DMS153 (cell line): ENCODE results near the gene INHA.

Experiments
- DNase-seq: peaks from one replicate; lab custom pipeline; 2025; lab: John Stamatoyannopoulos, UW

INHA gene

DNA sequence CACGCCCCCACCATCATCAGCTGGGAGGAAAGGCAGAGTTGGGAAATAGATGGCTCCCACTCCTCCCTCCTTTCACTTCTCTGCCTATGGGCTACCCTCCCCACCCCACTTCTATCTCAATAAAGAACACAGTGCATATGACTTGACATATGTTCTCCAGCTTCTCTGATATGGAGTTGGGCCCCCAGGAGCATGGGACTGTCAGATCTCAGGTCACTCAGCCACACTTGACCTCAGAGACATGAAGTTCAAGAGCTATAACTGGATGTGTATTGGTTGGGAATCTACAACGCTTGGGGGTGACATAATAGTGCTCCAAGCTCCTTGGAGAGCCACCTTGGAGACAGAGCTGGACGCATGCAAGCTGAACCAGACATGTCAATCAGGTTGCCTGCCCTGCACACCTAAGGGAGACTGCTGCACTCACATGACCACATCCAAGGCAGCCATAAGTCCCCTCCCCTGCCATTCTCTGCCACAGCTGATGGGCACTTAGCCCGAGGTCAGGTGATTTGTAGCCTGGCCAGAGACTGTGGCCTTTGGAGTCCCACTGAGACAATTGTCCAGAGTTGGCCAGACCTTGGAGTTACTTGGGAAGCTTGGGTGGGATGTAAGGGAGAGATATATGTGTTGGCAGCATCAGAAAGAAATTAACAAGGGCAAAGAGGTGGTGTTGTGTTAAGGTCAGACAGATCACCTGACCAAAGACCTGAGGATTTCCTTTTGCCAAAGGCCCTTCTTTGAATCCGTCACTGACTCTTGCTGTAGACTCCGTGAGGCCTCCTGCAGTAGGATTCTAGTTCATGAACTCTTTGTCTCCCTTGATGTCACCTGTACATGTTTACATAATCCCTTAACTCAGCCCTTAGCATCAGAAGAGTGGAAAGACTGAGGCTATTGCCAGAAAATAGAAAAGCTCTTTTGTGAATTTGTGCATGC, 3.7 kb downstream of the INHA start:
- no peak for DNase-seq

DNA sequence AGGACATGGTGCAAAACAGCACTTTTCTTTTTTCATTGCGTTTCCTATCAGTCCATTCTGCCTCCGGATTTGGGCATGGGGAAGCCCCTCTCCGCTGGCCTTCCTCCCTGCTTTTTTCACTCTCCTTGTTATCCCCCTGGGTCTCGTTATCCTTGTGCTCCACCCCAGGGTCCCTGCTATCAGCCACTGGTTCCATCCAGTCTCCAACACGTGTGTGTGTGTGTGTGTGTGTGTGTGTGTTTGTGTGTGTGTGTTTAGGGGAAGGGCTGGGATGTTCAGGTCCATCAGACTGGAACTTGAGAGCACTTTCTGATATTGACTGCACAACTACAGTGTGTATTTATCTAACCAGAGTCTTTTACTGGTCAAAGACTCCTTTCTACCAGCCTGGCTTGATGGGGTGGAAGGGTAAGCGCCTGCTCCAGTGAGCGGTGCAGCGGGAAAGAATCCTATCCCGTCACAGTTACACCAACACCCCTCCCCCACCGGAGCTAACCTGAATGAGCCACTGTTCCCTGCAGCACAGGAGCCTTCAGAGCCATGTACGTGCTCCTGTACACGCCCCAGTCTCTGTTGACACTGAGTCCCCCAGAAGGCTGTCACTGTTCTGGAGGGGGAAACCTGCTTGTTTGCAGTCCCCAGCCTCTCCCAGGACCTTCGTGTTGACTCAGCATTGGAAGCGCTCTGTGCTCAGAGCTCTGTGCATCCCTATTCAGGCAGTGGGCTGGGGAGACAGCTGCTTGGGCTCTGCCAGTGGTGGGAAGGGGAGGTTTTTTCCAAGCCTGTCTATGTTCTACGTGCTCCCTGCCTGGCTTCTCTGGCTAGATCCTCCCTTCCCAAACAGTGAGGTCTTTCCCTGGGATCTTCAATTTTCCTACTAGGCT, 4.6 kb downstream of the INHA start:
- DNase-seq = peak; percentile 76

DNA sequence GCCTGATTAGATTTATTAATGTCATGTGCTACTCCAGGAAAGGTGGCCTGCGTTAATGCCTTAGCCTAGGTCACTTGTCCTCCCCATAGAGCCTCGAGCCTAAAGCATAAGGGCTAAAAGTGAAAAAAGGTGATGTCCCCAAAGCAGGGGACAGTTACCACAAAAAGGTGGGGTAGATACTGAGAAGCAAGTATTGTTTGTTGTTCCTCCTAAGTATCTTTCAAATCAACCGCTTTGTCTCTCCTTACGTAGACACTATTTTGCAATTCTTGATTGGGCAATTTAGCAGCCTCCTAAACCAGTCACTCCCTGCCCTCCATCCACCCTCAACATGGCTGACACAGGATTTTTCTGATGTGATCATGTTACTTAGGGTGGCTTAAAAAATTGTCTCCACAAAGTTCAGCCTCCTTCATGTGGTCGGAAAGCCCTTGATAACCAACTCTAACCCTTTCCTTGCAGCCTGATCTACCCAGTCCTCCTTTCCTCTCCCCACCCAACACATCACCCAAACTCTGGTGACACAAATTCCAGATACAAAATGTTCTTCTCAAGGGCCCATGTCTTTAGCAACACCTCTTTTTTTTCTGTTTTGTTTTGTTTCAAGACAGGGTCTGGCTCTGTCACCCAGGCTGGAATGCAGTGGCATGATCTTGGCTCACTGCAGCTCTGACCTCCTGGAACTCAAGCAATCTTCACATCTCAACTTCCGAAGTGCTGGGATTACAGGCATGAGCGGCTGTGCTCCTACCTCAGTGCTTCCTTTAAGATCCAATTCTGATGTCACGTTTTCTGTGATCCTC, 6.9 kb downstream of the INHA start:
- DNase-seq = no peak

DNA sequence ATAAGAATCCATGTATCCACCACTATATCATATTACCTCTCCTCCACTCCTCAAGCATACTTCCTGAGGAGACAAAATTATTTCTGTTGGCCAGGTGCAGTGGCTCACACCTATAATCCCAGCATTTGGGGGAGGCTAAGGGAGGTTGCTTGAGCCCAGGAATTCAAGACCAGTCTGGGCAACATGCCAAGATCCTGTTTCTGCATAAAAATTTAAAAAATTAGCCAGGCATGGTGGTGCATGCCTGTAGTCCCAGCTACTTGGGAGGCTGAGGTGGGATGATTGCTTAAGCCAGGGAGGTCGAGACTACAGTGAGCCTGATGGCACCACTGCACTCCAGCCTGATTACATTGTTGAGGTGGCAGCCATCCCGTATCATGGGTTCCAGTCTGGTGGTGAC, 9.2 kb downstream of the INHA start:
- DNase-seq = no peak

DNA sequence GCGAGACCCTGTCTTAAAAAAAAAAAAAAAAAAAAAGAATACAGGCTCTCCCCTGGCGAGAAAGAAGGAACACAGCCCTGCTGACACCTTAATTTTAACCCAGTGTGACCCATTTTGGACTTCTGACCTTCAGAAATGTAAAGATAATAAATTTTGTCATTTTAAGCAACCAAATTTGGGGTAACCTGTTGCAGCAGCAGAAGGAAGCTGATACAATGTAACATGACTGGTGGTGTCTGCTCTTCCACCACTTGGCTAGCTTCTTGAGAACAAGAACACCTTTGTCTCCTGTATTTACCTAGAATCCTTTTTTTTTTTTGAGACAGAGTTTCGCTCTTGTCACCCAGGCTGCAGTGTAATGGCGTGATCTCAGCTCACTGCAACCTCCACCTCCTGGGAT, 19.0 kb downstream of the INHA start:
- DNase-seq = no peak

DNA sequence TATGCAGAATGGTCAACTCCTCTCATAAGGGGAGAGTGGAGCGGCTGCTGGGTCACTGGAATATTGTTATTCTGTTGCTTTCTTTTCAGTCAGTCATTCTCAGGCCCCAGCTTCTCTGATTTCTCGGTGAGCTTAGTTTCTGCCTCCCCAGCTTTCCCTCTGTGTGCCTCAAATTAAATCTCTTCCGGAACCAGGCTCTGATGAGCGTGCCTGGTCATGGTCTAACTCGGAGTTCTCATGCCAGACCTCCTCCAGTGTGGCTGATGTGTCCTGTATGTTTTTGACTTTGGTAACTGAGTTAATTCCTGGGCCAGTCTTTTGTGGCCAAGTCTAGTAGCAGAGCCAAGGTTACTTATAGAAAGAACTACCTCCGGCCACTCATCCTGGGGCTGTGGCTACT, 20.6 kb downstream of the INHA start:
- DNase-seq = no peak

DNA sequence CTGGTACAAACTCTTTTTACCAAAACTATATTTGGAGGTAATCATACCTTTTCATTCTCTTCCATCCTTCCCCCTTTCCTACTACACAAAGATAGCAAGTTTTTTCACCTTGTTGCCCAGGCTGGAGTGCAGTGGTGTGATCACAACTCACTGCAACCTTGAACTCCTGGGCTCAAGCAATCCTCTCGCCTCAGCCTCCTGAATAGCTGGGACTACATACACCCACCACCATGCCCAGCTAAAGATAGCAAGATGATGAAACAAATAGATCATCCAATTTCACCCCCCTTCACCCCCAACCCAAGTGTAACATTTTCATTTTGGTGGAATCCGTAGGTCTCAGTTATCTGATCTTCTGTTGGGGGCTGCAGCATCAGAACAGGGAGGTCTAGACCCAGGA, 21.0 kb downstream of the INHA start:
- DNase-seq = no peak

DNA sequence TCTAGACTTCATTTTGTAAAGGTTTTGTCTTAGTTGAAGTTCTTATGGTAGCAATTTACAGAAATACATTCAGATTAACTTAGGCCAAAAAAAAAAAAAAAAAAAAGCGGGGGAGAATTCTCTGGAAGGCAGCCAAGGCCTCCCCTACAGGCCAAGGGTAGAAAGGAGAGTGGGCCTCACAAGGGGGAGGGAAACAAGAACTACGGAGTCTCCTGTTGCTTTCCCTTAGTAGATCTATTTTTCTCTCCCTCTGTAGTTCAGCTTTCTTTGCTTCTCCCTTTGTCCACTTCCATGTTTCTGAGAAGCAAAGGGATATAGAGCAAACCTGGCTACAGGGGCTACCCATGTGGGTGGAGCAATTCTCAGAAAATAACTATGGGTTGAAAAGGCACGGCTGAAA, 23.1 kb downstream of the INHA start:
- DNase-seq = no peak

DNA sequence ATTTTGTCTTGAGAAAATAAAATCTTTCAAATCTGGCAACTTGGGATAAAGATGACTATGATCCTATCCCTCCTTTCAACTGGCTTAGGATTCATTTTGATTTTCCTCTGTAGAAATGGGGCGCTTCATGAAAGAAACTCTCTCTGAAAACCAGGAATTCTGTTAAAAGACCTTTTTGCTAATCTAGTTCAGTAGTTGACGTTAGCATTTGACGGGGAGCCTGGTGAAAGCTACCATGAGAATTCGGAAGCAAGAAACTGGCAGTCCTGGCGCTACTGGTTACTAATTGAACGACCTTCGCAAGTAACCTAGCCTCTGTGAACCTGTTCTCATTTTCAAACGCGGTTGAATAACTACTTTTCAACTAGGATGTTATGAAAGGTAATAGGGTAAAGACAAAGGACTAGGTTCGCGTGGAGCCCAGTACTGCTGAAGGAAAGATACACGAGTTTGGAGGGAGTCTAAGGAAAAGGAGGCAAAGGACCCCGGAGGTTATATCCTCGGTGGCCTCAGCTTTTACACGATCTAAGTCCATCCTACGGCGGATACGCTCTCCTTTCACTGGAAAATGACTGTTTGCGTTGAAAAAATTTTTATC, 24.9 kb downstream of the INHA start:
- no peak for DNase-seq

DNA sequence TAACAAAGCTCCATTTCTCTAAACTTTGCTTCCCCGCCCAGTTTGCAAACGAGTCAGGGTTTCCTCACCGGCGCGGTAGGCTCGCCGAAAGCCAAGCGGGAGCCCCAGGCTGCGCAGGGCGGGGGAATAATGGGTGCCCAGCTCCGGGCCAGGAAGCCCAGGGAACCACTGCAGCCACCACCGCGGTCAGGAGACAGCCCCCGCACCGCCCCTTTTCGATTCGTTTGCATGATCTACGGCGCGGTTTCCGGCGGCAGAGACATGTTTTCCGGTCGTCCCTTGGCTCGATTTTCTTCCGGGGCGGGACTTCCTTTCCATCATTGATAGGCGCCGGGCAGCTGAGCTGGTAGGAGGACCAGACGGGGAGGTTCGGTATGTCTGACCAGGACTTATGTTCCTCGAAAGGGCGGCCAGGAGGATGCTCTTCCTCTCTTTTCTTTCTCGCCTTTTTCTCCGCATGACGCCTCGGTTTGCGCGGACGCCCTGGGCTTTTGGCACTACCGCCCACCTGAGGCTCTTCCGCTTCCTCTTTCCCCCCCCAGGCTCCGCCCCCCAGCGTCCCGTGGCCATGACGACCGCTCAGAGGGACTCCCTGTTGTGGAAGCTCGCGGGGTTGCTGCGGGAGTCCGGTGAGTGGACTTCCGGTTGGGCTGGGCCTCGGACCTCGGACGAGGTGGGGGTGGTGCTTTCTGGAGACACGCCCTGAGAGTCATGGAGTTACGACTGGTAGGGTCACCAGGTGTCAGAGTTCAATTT, 25.6 kb downstream of the INHA start, which contains the start of gene STK11IP:
TSS of gene STK11IP (plus strand) at position 306 of the 756 bp plus-strand sequence. CDS start at position 569, 263 bp downstream.
- DNase-seq = peak; percentile 95

DNA sequence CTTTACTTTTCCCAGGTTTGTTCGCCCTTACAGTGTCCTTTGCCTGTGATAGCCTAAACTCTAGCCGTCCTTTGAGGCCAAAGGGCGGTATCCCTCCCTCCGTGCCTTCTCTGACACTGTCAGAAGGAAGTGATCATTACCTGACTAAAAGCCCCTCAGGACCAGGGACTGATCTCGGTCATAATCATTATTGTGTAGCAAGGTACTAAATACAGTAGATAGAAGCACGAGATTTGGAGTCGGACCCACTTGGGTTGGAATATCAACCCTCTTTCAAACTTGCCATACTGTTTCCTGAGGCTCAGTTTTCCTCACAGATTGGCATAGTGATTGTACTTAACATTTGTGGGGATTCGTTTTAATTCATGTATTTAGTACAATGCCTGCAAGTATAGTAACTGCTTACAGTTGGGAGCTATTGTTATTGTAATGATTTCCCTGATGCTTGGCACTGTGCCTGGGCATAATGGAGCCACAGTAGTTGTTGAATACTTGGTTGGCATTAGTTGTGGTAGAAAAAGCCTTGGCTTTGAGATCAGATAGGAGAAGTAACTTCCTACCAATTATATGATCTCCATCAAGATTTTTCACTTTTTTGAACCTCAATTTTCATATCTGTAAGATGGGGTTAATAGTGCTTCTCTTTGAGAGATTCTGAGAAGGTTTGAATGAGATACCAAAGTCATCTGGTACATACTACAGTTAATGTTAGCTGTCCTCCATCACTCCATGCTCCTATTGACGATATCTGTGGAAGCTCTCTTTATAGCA, 26.4 kb downstream of the INHA start:
- no peak for DNase-seq

DNA sequence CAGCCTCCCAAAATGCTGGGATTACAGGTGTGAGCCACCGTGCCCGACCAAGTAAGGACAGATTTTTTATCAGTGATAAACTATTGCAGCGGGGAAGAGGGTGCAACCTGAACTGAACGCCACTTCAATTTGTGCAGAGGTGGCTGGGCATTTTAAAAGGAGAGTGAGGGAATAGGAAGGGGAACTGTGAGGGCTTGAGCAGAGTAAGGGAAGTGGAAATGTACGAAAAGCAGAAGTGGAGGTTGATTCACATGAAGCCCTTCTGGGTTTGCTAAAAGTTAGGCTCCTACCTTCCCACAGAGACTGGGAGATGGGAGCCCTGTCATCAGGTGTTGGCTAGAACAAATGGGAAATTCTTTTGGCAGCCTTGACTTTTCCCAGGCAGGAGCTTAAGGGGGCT, 31.7 kb downstream of the INHA start:
- no peak for DNase-seq

DNA sequence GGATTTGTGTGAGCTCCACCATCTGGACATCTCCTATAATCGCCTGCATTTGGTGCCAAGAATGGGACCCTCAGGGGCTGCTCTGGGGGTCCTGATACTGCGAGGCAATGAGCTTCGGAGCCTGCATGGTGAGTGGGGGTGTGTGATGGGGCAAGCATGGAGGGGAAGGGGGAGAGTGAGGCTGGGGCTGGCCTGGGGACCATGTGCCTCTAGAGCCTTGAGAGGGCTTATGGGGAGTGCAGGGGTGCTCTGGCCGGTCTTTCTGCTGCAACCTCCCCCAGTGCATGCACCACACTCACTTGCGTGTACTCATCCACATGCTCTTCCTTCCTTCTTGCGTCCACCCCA, 33.5 kb downstream of the INHA start:
- DNase-seq = no peak

DNA sequence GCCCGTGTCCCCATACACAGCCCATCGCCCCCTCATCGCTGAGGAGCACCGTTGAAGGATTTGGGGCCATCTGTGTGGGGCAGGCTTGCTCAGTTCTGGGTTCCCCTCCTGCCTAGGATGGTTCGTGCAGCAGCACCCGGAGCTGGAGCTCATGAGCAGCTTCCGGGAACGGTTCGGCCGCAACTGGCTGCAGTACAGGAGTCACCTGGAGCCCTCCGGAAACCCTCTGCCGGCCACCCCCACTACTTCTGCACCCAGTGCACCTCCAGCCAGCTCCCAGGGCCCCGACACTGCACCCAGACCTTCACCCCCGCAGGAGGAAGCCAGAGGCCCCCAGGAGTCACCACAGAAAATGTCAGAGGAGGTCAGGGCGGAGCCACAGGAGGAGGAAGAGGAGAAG, 35.8 kb downstream of the INHA start:
- DNase-seq = no peak

DNA sequence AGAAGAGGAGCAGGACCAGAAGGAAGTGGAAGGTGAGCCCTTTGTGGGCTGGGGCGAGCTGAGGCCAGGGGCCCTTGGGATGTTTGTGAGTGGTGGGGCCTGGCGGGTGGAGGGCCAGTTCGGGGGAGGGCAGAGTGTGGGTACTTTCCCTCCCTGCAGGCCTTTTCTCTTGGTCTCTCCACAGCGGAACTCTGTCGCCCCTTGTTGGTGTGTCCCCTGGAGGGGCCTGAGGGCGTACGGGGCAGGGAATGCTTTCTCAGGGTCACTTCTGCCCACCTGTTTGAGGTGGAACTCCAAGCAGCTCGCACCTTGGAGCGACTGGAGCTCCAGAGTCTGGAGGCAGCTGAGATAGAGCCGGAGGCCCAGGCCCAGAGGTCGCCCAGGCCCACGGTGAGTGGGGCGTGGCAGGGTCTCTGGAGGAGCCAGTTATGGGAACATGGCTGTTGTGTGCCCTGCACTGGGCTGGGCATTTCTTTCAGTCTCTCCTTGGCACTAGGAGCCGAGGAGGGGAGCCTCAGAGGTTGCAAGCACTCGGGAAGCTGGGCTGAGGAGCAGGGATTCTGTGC, 36.4 kb downstream of the INHA start:
- DNase-seq = no peak

DNA sequence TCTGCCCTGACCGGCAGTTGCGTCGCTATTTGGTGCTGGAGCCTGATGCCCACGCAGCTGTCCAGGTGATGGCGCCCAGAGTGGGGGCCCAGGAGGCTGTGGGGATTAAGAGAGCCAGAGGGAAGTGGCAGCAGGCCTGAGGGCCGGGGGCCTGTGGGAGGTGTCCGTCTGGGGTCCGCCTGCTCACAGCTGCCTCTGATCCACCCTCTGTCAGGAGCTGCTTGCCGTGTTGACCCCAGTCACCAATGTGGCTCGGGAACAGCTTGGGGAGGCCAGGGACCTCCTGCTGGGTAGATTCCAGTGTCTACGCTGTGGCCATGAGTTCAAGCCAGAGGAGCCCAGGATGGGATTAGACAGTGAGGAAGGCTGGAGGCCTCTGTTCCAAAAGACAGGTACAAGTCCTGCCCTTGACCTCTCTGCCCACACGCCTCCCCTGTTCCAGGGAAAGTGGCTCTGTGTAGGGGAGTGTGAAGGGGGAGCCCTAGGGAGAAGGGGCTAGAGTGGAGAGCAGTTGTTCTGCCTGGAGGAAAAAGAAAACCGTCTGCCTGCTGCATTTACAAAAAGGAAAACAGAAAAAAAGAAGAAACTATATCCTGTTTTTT, 37.1 kb downstream of the INHA start:
- no peak for DNase-seq

DNA sequence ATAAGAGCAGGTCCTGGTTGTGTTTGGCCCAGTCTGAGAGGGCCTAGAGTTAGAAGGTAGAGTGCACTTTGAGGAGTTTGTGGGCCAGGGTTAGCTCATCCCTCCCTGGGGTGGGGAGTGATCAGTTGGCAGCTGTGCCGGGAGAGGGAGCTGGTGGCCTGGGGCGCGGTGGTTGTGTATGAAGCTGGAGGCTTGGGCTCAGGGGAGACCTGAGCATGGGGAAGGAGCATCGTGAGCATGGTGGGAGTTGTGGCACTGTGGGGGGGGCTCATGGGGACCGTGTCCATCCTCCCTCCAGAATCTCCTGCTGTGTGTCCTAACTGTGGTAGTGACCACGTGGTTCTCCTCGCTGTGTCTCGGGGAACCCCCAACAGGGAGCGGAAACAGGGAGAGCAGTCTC, 39.2 kb downstream of the INHA start:
- no peak for DNase-seq

DNA sequence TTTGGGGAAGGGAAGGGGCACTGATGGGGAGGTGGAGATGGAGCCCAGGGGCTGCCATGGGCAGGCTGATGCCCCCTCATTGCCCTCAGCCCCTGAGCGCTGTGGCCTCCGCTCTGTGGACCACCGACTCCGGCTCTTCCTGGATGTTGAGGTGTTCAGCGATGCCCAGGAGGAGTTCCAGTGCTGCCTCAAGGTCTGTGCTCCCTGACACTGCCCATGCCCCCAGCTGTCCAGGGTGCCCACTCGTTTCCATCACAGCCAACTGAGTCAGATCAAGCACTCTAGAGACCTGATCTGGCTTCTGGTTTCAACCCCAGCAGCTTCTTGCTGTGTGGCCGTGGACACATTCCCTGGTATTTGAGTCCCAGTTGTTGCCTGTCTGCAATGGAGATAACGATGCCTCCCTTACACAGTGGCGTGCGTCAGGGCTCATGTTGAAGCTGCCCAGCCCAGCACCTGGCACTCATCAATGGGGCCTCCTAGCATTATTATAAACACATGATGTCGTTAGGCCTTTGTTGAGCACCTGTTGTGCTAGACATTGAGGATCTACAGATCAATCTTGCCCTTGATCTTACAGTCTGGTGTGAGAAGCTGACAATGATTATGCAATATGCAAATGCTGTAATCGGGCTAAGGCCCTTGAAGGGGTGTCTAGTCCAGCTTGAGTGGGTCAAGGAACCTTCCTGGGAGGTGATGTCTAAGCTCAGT, 39.9 kb downstream of the INHA start:
- no peak for DNase-seq
